ENCODE data around the gene SIAH2. TPM values are rescaled to one million over a fixed set of nuclear protein-coding genes. Genes with fewer than 3 reads are reported as not detected.

Gene SIAH2
- 13.2 to 19.7 TPM (median 18.9 TPM) in 5 replicates for total RNA-seq (2022; extraction: Qiagen RNA extraction; ENCODE audit: low read depth)

GRCh38 chr3:150763122-150763840 lies at the start of gene SIAH2:
SIAH2 (minus strand) TSS chr3:150763169; CDS start chr3:150762849, 320 bp downstream.

GRCh38 chr3:150703756-150704344 lies 59.1 kb downstream of the SIAH2 start, which contains the start of gene ERICH6:
ERICH6 (minus strand) TSS chr3:150703920; CDS start chr3:150703898, 22 bp downstream.

Other genes with a start within 250 kb of the SIAH2 start
- gene SERP1, start 216.7 kb downstream of the SIAH2 start, total RNA-seq (2022; extraction: Qiagen RNA extraction; ENCODE audit: low read depth), result 53.5 to 116 TPM (median 98.7 TPM) in 5 replicates
- gene EIF2A, start 216.4 kb downstream of the SIAH2 start, total RNA-seq (2022; extraction: Qiagen RNA extraction; ENCODE audit: low read depth), result 67.7 to 100 TPM (median 73.9 TPM) in 5 replicates
- gene SELENOT, start 159.8 kb downstream of the SIAH2 start, total RNA-seq (2022; extraction: Qiagen RNA extraction; ENCODE audit: low read depth), result 84.6 to 117 TPM (median 112 TPM) in 5 replicates
- gene ERICH6, start 59.2 kb downstream of the SIAH2 start, total RNA-seq (2022; extraction: Qiagen RNA extraction; ENCODE audit: low read depth), result 0.05 TPM in 1 of 5 replicates, not detected in the others
- not detected in 5 replicates for gene MINDY4B, start 142.3 kb upstream of the SIAH2 start, total RNA-seq (2022; extraction: Qiagen RNA extraction; ENCODE audit: low read depth)
- gene CLRN1, start 209.6 kb upstream of the SIAH2 start, total RNA-seq (2022; extraction: Qiagen RNA extraction; ENCODE audit: low read depth), result not detected in 5 replicates